B cell (primary cell): ENCODE results near the gene IP6K2. TPM values are rescaled to one million over a fixed set of nuclear protein-coding genes. Genes with fewer than 3 reads are reported as not detected.

Experiments used
- ATAC-seq: fragments of 200-7000 bp; cut with Tn5 transposase; one replicate; pipeline ENCODE4 v1.10.0; 2021; ENCODE audit warnings: low read depth, mild to moderate bottlenecking, moderate number of reproducible peaks, moderate library complexity
- CTCF ChIA-PET: fragments of 350-600 bp; sonication (Branson Sonifier 250); formaldehyde crosslinking; loops from one replicate; lab custom pipeline; 2021; ENCODE audit warnings: antibody characterized with exemption, inconsistent platforms; lab: Charles Lee
- POLR2A ChIA-PET: fragments of 350-600 bp; sonication (Branson Sonifier 250); formaldehyde crosslinking; loops from one replicate; lab custom pipeline; 2021; ENCODE audit warnings: antibody characterized with exemption; lab: Charles Lee
- DNase-seq: peaks from one replicate; pipeline ENCODE4 v3.0.0; 2013
- H2AFZ ChIP-seq: 2 replicates; pipeline ENCODE4 v1.6.1; 2012; ENCODE audit warnings: mild to moderate bottlenecking, low read depth, low read length; ENCODE audit not compliant: insufficient read depth, poor library complexity, severe bottlenecking
- H3K27ac ChIP-seq, 2 donors: 1 replicate in 1 of 2; 2 replicates in 1 of 2; pipeline ENCODE4 v1.5.1; 2012 to 2013; ENCODE audit warnings: low read length in 2 of 2, mild to moderate bottlenecking in 2 of 2, moderate library complexity in 1 of 2
- H3K27me3 ChIP-seq, 4 experiments: fragments of 200-600 bp in 1 of 4; sonication (generic) in 1 of 4; replicated peaks in 1 of 4; 1 replicate in 2 of 4; 2 replicates in 2 of 4; pipeline versions ENCODE4 v1.6.1 to v1.7.0; 2013 to 2016; ENCODE audit warnings: low read length in 3 of 4, mild to moderate bottlenecking in 2 of 4, mixed read lengths in 1 of 4, moderate library complexity in 1 of 4; ENCODE audit not compliant: insufficient read depth in 4 of 4, control insufficient read depth in 3 of 4; ENCODE audit errors: control extremely low read depth in 1 of 4
- H3K36me3 ChIP-seq, 2 experiments: replicated peaks in 1 of 2; 1 replicate in 1 of 2; 2 replicates in 1 of 2; pipeline versions ENCODE4 v1.6.1 to v1.7.1; 2013; ENCODE audit warnings: low read length in 1 of 2; ENCODE audit not compliant: insufficient read depth in 2 of 2, control insufficient read depth in 1 of 2; ENCODE audit errors: control extremely low read depth in 1 of 2, extremely low read depth in 1 of 2
- H3K4me1 ChIP-seq, 2 donors: fragments of 200-600 bp in 1 of 2; sonication (generic) in 1 of 2; 1 replicate in 1 of 2; 2 replicates in 1 of 2; pipeline versions ENCODE4 v1.5.1 to v1.6.1; 2013 to 2017; ENCODE audit warnings: low read length in 2 of 2; ENCODE audit not compliant: control insufficient read depth in 2 of 2, insufficient read depth in 2 of 2
- H3K4me2 ChIP-seq: replicated peaks from 2 replicates; pipeline ENCODE3; 2012; ENCODE audit warnings: mild to moderate bottlenecking, low read depth, low read length; ENCODE audit not compliant: poor library complexity, severe bottlenecking
- H3K4me3 ChIP-seq, 5 experiments: fragments of 200-600 bp in 1 of 5; sonication (generic) in 1 of 5; 1 replicate in 3 of 5; 2 replicates in 2 of 5; pipeline versions ENCODE4 v1.5.1 to v1.7.0; 2011 to 2016; ENCODE audit warnings: low read length in 4 of 5, mild to moderate bottlenecking in 4 of 5, low read depth in 2 of 5, control low read depth in 1 of 5, moderate library complexity in 1 of 5; ENCODE audit not compliant: insufficient read depth in 1 of 5; ENCODE audit errors: control extremely low read depth in 1 of 5, extremely low read depth in 1 of 5
- H3K79me2 ChIP-seq: fragments of 200-600 bp; sonication (generic); one replicate; pipeline ENCODE4 v1.6.0; 2016; ENCODE audit warnings: low read length; ENCODE audit not compliant: control insufficient read depth, insufficient read depth
- H3K9ac ChIP-seq: fragments of 200-600 bp; sonication (generic); 2 replicates; pipeline ENCODE4 v1.6.1; 2017; ENCODE audit warnings: mild to moderate bottlenecking, low read length, moderate library complexity
- H3K9me3 ChIP-seq, 3 donors: one replicate each; pipeline versions ENCODE4 v1.6.1 to v1.7.1; 2013; ENCODE audit warnings: low read length in 2 of 3; ENCODE audit not compliant: control insufficient read depth in 2 of 3, insufficient read depth in 1 of 3; ENCODE audit errors: control extremely low read depth in 1 of 3
- H4K20me1 ChIP-seq: 2 replicates; pipeline ENCODE4 v1.6.0; 2012; ENCODE audit warnings: mild to moderate bottlenecking, low read length; ENCODE audit not compliant: insufficient read depth, control insufficient read depth, poor library complexity, severe bottlenecking
- H3K27ac Mint-ChIP-seq: one replicate; pipeline ENCODE4 v1.8.0; 2021; ENCODE audit warnings: mixed read lengths
- H3K27me3 Mint-ChIP-seq: one replicate; pipeline ENCODE4 v1.8.0; 2021; ENCODE audit warnings: mixed read lengths
- H3K4me1 Mint-ChIP-seq: one replicate; pipeline ENCODE4 v1.8.0; 2021; ENCODE audit warnings: mixed read lengths
- H3K4me3 Mint-ChIP-seq: one replicate; pipeline ENCODE4 v1.8.0; 2021; ENCODE audit warnings: mixed read lengths
- H3K9me3 Mint-ChIP-seq: one replicate; pipeline ENCODE4 v1.8.0; 2022; ENCODE audit warnings: mixed read lengths; ENCODE audit not compliant: insufficient read depth
- EZH2 ChIP-seq: IDR thresholded peaks from 2 replicates; pipeline ENCODE4 v1.6.1; 2012; ENCODE audit warnings: borderline replicate concordance, low read depth, mild to moderate bottlenecking, moderate library complexity, low read length; ENCODE audit not compliant: insufficient read depth, poor library complexity, severe bottlenecking
- WGBS: methylation state at CpG from one replicate; pipeline ENCODE4 v1.1.5; 2013; ENCODE audit warnings: missing lambda C conversion rate; ENCODE audit not compliant: insufficient coverage; 5-methylcytosine and 5-hydroxymethylcytosine counted together
- intact Hi-C: fragments of 100-400 bp; cut with micrococcal nuclease; formaldehyde crosslinking; loops from one replicate; pipeline ENCODE4 v1.10.0; 2022
- polyA plus RNA-seq: library from polyadenylated mRNA; depleted of rRNA; stranded (reverse); fragments of >200 nt; gene quantifications from 2 replicates; pipeline ENCODE4 v1.2.3, GENCODE V29; 2012
- total RNA-seq, 2 donors: library from RNA; stranded (reverse); fragments of 120-200 nt in 1 of 2; gene quantifications; 1 replicate in 1 of 2; 2 replicates in 1 of 2; pipeline versions ENCODE4 v1.2.3 to v1.2.4, GENCODE V29; 2013 to 2022
- TF ChIP-seq, protein P1 (sequence below): fragments of 200-600 bp; IDR thresholded peaks from one replicate; pipeline ENCODE4 v1.8.0; 2022; ENCODE audit warnings: antibody characterized with exemption, mild to moderate bottlenecking

IP6K2 gene
- total and polyA plus RNA-seq, 2 donors (not counting 1 experiment from before 2014, with no cell fraction given), result 132 to 140 TPM

- no peak overlapping the region for H3K27ac ChIP-seq
- intact Hi-C loops, result no loop called here
- H3K9ac ChIP-seq, result no peak overlapping the region
- ChIA-PET POLR2A (no interaction called here), CTCF (no interaction called here)
- H3K4me1 Mint-ChIP-seq, result no peaks in the 10 kb centered on the region
- H3K79me2 ChIP-seq, result no peaks in the 10 kb centered on the region
- ATAC-seq (no peak), DNase-seq (no peak)
- no peaks in the 10 kb centered on the region for H3K9me3 ChIP-seq
- no peak overlapping the region for H3K4me3 Mint-ChIP-seq
- H2AFZ ChIP-seq, result no peak overlapping the region
- no peaks in the 10 kb centered on the region for H3K4me1 ChIP-seq
- H3K27ac Mint-ChIP-seq, result no peak overlapping the region
- H3K4me3 ChIP-seq, result no peak overlapping the region
- H3K36me3 ChIP-seq, result no peaks in the 10 kb centered on the region
- H4K20me1 ChIP-seq, result no peaks in the 10 kb centered on the region
- H3K4me2 ChIP-seq, result no peak overlapping the region
- no peak for TF ChIP-seq EZH2
- TF ChIP-seq, protein P1, sequence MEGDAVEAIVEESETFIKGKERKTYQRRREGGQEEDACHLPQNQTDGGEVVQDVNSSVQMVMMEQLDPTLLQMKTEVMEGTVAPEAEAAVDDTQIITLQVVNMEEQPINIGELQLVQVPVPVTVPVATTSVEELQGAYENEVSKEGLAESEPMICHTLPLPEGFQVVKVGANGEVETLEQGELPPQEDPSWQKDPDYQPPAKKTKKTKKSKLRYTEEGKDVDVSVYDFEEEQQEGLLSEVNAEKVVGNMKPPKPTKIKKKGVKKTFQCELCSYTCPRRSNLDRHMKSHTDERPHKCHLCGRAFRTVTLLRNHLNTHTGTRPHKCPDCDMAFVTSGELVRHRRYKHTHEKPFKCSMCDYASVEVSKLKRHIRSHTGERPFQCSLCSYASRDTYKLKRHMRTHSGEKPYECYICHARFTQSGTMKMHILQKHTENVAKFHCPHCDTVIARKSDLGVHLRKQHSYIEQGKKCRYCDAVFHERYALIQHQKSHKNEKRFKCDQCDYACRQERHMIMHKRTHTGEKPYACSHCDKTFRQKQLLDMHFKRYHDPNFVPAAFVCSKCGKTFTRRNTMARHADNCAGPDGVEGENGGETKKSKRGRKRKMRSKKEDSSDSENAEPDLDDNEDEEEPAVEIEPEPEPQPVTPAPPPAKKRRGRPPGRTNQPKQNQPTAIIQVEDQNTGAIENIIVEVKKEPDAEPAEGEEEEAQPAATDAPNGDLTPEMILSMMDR, result no peak
- no peaks in the 10 kb centered on the region for H3K27me3 ChIP-seq
- H3K9me3 Mint-ChIP-seq, result no peaks in the 10 kb centered on the region
- no peaks in the 10 kb centered on the region for H3K27me3 Mint-ChIP-seq
- 86% methylated on average over 15 of the region's 15 CpGs for WGBS
Measured at GRCh38 chr3:48648188-48648850, 68.7 kb downstream of the IP6K2 start.

DNA sequence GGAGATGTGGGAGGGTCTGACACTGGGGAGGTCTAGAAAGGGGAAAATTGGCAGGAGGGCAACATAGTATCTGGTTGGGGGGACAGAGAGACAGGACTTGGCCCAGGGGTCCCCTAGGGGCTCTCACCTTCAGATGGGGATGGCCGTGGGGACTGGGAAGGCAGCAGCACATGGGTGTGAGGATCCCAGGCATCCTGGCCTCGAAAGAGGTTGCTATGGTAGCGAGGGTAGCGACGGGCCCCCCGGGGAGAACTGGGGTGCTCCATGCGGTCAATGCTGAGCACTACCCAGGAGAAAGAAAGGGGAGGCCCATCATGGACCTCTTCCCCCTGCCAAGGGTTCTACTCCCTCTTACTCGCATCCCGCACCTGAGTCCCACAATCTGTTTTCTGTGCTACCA lies 69.3 kb downstream of the IP6K2 start:
- H3K4me3 ChIP-seq, result no peak overlapping the region
- 89% methylated on average over 8 of the region's 9 CpGs for WGBS
- H3K79me2 ChIP-seq, result no peaks in the 10 kb centered on the region
- Mint-ChIP-seq H3K4me1 (no peaks in the 10 kb centered on the region), H3K4me3 (no peak overlapping the region), H3K27ac (no peak overlapping the region), H3K27me3 (no peaks in the 10 kb centered on the region), H3K9me3 (no peaks in the 10 kb centered on the region)
- no peak overlapping the region for H3K4me2 ChIP-seq
- no peak overlapping the region for H2AFZ ChIP-seq
- POLR2A ChIA-PET, result no interaction called here
- no peak overlapping the region for H3K27ac ChIP-seq
- TF ChIP-seq, protein P1, result no peak
- no peak for TF ChIP-seq EZH2
- H3K27me3 ChIP-seq, result no peaks in the 10 kb centered on the region
- no peaks in the 10 kb centered on the region for H3K9me3 ChIP-seq
- intact Hi-C loops, result no loop called here
- no peaks in the 10 kb centered on the region for H3K36me3 ChIP-seq
- ATAC-seq, result no peak
- CTCF ChIA-PET, result no interaction called here
- H3K9ac ChIP-seq, result no peak overlapping the region
- no peak for DNase-seq
- no peaks in the 10 kb centered on the region for H4K20me1 ChIP-seq
- no peaks in the 10 kb centered on the region for H3K4me1 ChIP-seq
